ENCODE results near the gene PTBP1. TPM values are rescaled to one million over a fixed set of nuclear protein-coding genes. Genes with fewer than 3 reads are reported as not detected.

PTBP1 gene
- total and polyA plus RNA-seq, 4 donors = 72.9 to 147 (median 87.3) TPM

GRCh38 chr19:808423-808775, 11.1 kb downstream of the PTBP1 start (continued):
- TF ChIP-seq REST (IDR thresholded peaks at IDR 0.05) (no peak), JUND (IDR thresholded peaks at IDR 0.05) (no peak), NR2F2 (IDR thresholded peaks at IDR 0.05) (no peak), SP1 (IDR thresholded peaks at IDR 0.05) (no peak), TAF1 (conservative IDR thresholded peaks at IDR 0.05) (no peak)
- TF ChIP-seq, protein P1, sequence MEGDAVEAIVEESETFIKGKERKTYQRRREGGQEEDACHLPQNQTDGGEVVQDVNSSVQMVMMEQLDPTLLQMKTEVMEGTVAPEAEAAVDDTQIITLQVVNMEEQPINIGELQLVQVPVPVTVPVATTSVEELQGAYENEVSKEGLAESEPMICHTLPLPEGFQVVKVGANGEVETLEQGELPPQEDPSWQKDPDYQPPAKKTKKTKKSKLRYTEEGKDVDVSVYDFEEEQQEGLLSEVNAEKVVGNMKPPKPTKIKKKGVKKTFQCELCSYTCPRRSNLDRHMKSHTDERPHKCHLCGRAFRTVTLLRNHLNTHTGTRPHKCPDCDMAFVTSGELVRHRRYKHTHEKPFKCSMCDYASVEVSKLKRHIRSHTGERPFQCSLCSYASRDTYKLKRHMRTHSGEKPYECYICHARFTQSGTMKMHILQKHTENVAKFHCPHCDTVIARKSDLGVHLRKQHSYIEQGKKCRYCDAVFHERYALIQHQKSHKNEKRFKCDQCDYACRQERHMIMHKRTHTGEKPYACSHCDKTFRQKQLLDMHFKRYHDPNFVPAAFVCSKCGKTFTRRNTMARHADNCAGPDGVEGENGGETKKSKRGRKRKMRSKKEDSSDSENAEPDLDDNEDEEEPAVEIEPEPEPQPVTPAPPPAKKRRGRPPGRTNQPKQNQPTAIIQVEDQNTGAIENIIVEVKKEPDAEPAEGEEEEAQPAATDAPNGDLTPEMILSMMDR (IDR thresholded peaks at IDR 0.05; ENCODE audit: low read depth, low read length, missing input control) = no peak

- no peaks in the 10 kb centered on the region for H3K9me3 ChIP-seq (ENCODE audit: control insufficient read depth in 4 of 4, low read length in 3 of 4)
- H3K4me3 ChIP-seq (ENCODE audit: low read depth in 1 of 3, low read length in 3 of 3) = no peak overlapping the region
- no peaks in the 10 kb centered on the region for H3K27me3 ChIP-seq (ENCODE audit: control insufficient read depth in 4 of 4, insufficient read depth in 4 of 4, low read length in 3 of 4)
- H3K9ac ChIP-seq (ENCODE audit: low read depth in 1 of 2, low read length in 2 of 2) = no peak overlapping the region
- 89% methylated on average over 30 of the region's 30 CpGs for WGBS
- no peak overlapping the region for H3K27ac ChIP-seq (ENCODE audit: low read depth in 1 of 2, low read length in 2 of 2)
- TF ChIP-seq JUND (IDR thresholded peaks at IDR 0.05) = no peak
- no peak for TF ChIP-seq YY1 (IDR thresholded peaks at IDR 0.05)
- TF ChIP-seq RAD21 (IDR thresholded peaks at IDR 0.05) = no peak
- TF ChIP-seq FOXA2 (IDR thresholded peaks at IDR 0.05) = no peak
- no peak for TF ChIP-seq RXRA (IDR thresholded peaks at IDR 0.05)
- TF ChIP-seq EGR1 (IDR thresholded peaks at IDR 0.05; ENCODE audit: low read depth in 2 of 2) = no peak
- TF ChIP-seq FOXA1 (IDR thresholded peaks at IDR 0.05) = no peak
- TF ChIP-seq, protein P2, sequence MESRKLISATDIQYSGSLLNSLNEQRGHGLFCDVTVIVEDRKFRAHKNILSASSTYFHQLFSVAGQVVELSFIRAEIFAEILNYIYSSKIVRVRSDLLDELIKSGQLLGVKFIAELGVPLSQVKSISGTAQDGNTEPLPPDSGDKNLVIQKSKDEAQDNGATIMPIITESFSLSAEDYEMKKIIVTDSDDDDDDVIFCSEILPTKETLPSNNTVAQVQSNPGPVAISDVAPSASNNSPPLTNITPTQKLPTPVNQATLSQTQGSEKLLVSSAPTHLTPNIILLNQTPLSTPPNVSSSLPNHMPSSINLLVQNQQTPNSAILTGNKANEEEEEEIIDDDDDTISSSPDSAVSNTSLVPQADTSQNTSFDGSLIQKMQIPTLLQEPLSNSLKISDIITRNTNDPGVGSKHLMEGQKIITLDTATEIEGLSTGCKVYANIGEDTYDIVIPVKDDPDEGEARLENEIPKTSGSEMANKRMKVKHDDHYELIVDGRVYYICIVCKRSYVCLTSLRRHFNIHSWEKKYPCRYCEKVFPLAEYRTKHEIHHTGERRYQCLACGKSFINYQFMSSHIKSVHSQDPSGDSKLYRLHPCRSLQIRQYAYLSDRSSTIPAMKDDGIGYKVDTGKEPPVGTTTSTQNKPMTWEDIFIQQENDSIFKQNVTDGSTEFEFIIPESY (IDR thresholded peaks at IDR 0.05) = no peak
- no peak for TF ChIP-seq GABPA (IDR thresholded peaks at IDR 0.05 in 1 of 2, conservative IDR thresholded peaks at IDR 0.05 in 1 of 2)
- TF ChIP-seq HNF4G (IDR thresholded peaks at IDR 0.05) = no peak
- no peak for TF ChIP-seq NR2F2 (IDR thresholded peaks at IDR 0.05)
- no peak for TF ChIP-seq REST (IDR thresholded peaks at IDR 0.05)
- TF ChIP-seq HNF4A (conservative IDR thresholded peaks at IDR 0.05) = no peak
- TF ChIP-seq, protein P3, sequence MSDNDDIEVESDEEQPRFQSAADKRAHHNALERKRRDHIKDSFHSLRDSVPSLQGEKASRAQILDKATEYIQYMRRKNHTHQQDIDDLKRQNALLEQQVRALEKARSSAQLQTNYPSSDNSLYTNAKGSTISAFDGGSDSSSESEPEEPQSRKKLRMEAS (IDR thresholded peaks at IDR 0.05) = no peak
- TF ChIP-seq TAF1 (conservative IDR thresholded peaks at IDR 0.05) = no peak
- TF ChIP-seq, protein P1 (IDR thresholded peaks at IDR 0.05; ENCODE audit: low read depth, low read length, missing input control) = no peak
- no peak for TF ChIP-seq ATF3 (IDR thresholded peaks at IDR 0.05)
- TF ChIP-seq SP1 (IDR thresholded peaks at IDR 0.05) = no peak
- H3K4me1 ChIP-seq (ENCODE audit: control insufficient read depth in 4 of 4, insufficient read depth in 4 of 4, low read length in 3 of 4) = no peaks in the 10 kb centered on the region
- DNase-seq (ENCODE audit: low spot score) = no peak
- peaks cover 31 to 59% (median 50%) of the 10 kb centered on the region in 4 donors for H3K36me3 ChIP-seq (ENCODE audit: control insufficient read depth in 4 of 4, insufficient read depth in 3 of 4, low read depth in 1 of 4, low read length in 3 of 4)
Measured at GRCh38 chr19:810077-810855, 13.0 kb downstream of the PTBP1 start.

Measured in liver (tissue), 9 donors.